H9 (cell line): ENCODE results near the gene MAPK8IP3. TPM values are rescaled to one million over a fixed set of nuclear protein-coding genes. Genes with fewer than 3 reads are reported as not detected.

Experiments
- DNase-seq: peaks from one replicate; pipeline ENCODE4 v3.0.0-alpha.2; 2017
- H2AFZ ChIP-seq: one replicate; pipeline ENCODE4 v1.6.1; 2013; ENCODE audit warnings: mild to moderate bottlenecking, low read length, control low read depth, moderate library complexity
- H2AK5ac ChIP-seq: 2 replicates; pipeline ENCODE4 v1.6.1; 2013; ENCODE audit warnings: low read length, control low read depth, mixed read lengths; ENCODE audit not compliant: insufficient read length
- H2BK120ac ChIP-seq: one replicate; pipeline ENCODE4 v1.6.1; 2013; ENCODE audit warnings: low read depth, mild to moderate bottlenecking, low read length, control low read depth, inconsistent platforms; ENCODE audit not compliant: poor library complexity, severe bottlenecking
- H2BK12ac ChIP-seq: 2 replicates; pipeline ENCODE4 v1.6.1; 2013; ENCODE audit warnings: low read length, control low read depth, mixed read lengths, low read depth; ENCODE audit not compliant: insufficient read length
- H2BK15ac ChIP-seq: 2 replicates; pipeline ENCODE4 v1.6.1; 2013; ENCODE audit warnings: low read depth, low read length, control low read depth
- H2BK20ac ChIP-seq: one replicate; pipeline ENCODE4 v1.6.1; 2013; ENCODE audit warnings: low read depth, mild to moderate bottlenecking, low read length, control low read depth, inconsistent platforms; ENCODE audit not compliant: poor library complexity, severe bottlenecking
- H2BK5ac ChIP-seq: 2 replicates; pipeline ENCODE4 v1.6.1; 2013; ENCODE audit warnings: low read length, control low read depth, mixed read lengths; ENCODE audit not compliant: insufficient read length
- H3K14ac ChIP-seq: 2 replicates; pipeline ENCODE4 v1.6.1; 2013; ENCODE audit warnings: low read length, control low read depth; ENCODE audit not compliant: insufficient read depth
- H3K18ac ChIP-seq: 2 replicates; pipeline ENCODE4 v1.6.1; 2013; ENCODE audit warnings: low read depth, mild to moderate bottlenecking, mixed read lengths, low read length, control low read depth; ENCODE audit not compliant: insufficient read length
- H3K23ac ChIP-seq: 2 replicates; pipeline ENCODE4 v1.6.1; 2013; ENCODE audit warnings: low read length, control low read depth, mixed read lengths, low read depth; ENCODE audit not compliant: insufficient read length
- H3K23me2 ChIP-seq: 2 replicates; pipeline ENCODE4 v1.6.1; 2013; ENCODE audit warnings: low read depth, mild to moderate bottlenecking, mixed read lengths, low read length, control low read depth; ENCODE audit not compliant: insufficient read length, poor library complexity, severe bottlenecking
- H3K27ac ChIP-seq: 2 replicates; pipeline ENCODE4 v1.5.1; 2013; ENCODE audit warnings: low read length, control low read depth, mixed read lengths, low read depth; ENCODE audit not compliant: insufficient read length
- H3K27me3 ChIP-seq: 2 replicates; pipeline ENCODE4 v1.6.1; 2013; ENCODE audit warnings: low read length, control low read depth, inconsistent platforms; ENCODE audit not compliant: insufficient read depth
- H3K4ac ChIP-seq: 2 replicates; pipeline ENCODE4 v1.6.1; 2013; ENCODE audit warnings: low read depth, mild to moderate bottlenecking, control low read depth, inconsistent platforms, low read length, moderate library complexity
- H3K4me1 ChIP-seq: 2 replicates; pipeline ENCODE4 v1.6.1; 2013; ENCODE audit warnings: low read length, control low read depth, inconsistent platforms; ENCODE audit not compliant: insufficient read depth
- H3K4me2 ChIP-seq: 2 replicates; pipeline ENCODE4 v1.6.1; 2013; ENCODE audit warnings: low read length, control low read depth, mixed read lengths; ENCODE audit not compliant: insufficient read length, insufficient read depth
- H3K56ac ChIP-seq: 2 replicates; pipeline ENCODE4 v1.6.1; 2013; ENCODE audit warnings: low read depth, mild to moderate bottlenecking, mixed read lengths, low read length, control low read depth; ENCODE audit not compliant: insufficient read length
- H3K79me1 ChIP-seq: 2 replicates; pipeline ENCODE4 v1.6.1; 2013; ENCODE audit warnings: low read depth, mild to moderate bottlenecking, moderate library complexity, low read length, control low read depth, inconsistent platforms; ENCODE audit not compliant: insufficient read depth, poor library complexity, severe bottlenecking
- H3K79me2 ChIP-seq: 2 replicates; pipeline ENCODE4 v1.6.1; 2013; ENCODE audit warnings: low read length, control low read depth, inconsistent platforms; ENCODE audit not compliant: insufficient read depth
- H3K9ac ChIP-seq: 2 replicates; pipeline ENCODE4 v1.6.1; 2013; ENCODE audit warnings: low read length, control low read depth, mixed read lengths; ENCODE audit not compliant: insufficient read length; ENCODE audit errors: extremely low read depth
- H3K9me3 ChIP-seq: one replicate; pipeline ENCODE4 v1.6.1; 2013; ENCODE audit warnings: low read depth, low read length, inconsistent platforms; ENCODE audit not compliant: control insufficient read depth
- H3T11ph ChIP-seq: one replicate; pipeline ENCODE4 v1.6.1; 2013; ENCODE audit warnings: mild to moderate bottlenecking, low read length, control low read depth, inconsistent platforms
- H4K20me1 ChIP-seq: one replicate; pipeline ENCODE4 v1.6.1; 2013; ENCODE audit not compliant: control insufficient read depth, insufficient read length, insufficient read depth
- H4K5ac ChIP-seq: 2 replicates; pipeline ENCODE4 v1.6.1; 2013; ENCODE audit warnings: low read depth, mild to moderate bottlenecking, mixed read lengths, low read length, control low read depth; ENCODE audit not compliant: insufficient read length
- H4K8ac ChIP-seq: replicated peaks from 2 replicates; pipeline ENCODE4 v1.6.1; 2013; ENCODE audit warnings: low read length, control low read depth, mixed read lengths, low read depth; ENCODE audit not compliant: insufficient read length
- H4K91ac ChIP-seq: 2 replicates; pipeline ENCODE4 v1.6.1; 2013; ENCODE audit warnings: low read depth, mild to moderate bottlenecking, moderate library complexity, mixed read lengths, low read length, control low read depth; ENCODE audit not compliant: insufficient read length
- H3K27ac Mint-ChIP-seq, 3 experiments: 2 replicates in 2 of 3; 3 replicates in 1 of 3; pipeline ENCODE4 v1.8.0; 2020 to 2021; ENCODE audit warnings: mixed read lengths in 3 of 3, mild to moderate bottlenecking in 1 of 3, moderate library complexity in 1 of 3
- H3K27me3 Mint-ChIP-seq: 2 replicates; pipeline ENCODE4 v1.8.0; 2021; ENCODE audit warnings: low read depth, mild to moderate bottlenecking, moderate library complexity, mixed read lengths
- H3K36me3 Mint-ChIP-seq, 3 experiments: 2 replicates in 2 of 3; 3 replicates in 1 of 3; pipeline ENCODE4 v1.8.0; 2020 to 2021; ENCODE audit warnings: low read depth in 3 of 3, mixed read lengths in 3 of 3; ENCODE audit not compliant: insufficient read depth in 1 of 3
- H3K4me1 Mint-ChIP-seq, 2 experiments: 2 replicates each; pipeline ENCODE4 v1.8.0; 2020; ENCODE audit warnings: mixed read lengths in 2 of 2
- H3K4me3 Mint-ChIP-seq, 2 experiments: 2 replicates in 1 of 2; 3 replicates in 1 of 2; pipeline ENCODE4 v1.8.0; 2020 to 2021; ENCODE audit warnings: mild to moderate bottlenecking in 2 of 2, mixed read lengths in 2 of 2, moderate library complexity in 1 of 2
- H3K9me3 Mint-ChIP-seq, 2 experiments: 2 replicates in 1 of 2; 3 replicates in 1 of 2; pipeline ENCODE4 v1.8.0; 2020; ENCODE audit warnings: mild to moderate bottlenecking in 2 of 2, mixed read lengths in 2 of 2, moderate library complexity in 1 of 2
- WGBS: extraction: QIAGEN DNeasy Blood & Tissue Kit; methylation state at CpG from one replicate; pipeline ENCODE4 v1.1.7; 2013; ENCODE audit warnings: missing lambda C conversion rate, low lambda C conversion rate, mixed read lengths; ENCODE audit not compliant: insufficient read length; ENCODE audit errors: extremely low coverage; 5-methylcytosine and 5-hydroxymethylcytosine counted together
- total RNA-seq: library from RNA; stranded (reverse); gene quantifications from 2 replicates; pipeline ENCODE4 v1.2.1, GENCODE V29; 2021
- TF ChIP-seq, protein P1 (sequence below): fragments of 200-600 bp; sonication (generic); conservative IDR thresholded peaks from 3 replicates; pipeline ENCODE4 v1.8.0; 2021; ENCODE audit warnings: antibody characterized with exemption, mild to moderate bottlenecking

The MAPK8IP3 gene
- total RNA-seq, 1 experiment from 2014 or later: 51.3 TPM

DNA sequence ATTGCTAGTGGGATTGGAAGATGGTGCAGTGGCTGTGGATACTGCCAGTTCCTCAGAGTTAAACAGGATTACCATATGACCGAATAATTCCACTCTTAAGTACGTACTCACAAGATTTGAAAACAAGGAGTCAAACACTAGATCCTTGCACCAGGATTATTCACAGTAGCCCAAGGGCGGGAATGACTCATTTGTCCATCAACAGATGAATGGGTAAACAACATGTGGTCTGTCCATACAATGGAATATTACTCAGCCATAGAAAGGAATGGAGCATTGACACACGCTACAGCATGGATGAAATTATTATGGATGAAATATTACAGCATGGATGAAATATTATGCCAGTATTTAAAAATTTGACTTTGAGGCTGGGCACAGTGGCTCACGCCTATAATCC lies 9.1 kb upstream of the MAPK8IP3 start:
- WGBS: no CpG with 5 or more reads among the region's 5 CpGs
- Histone ChIP-seq H3T11ph (no peak overlapping the region), H3K4me2 (no peak overlapping the region), H2BK120ac (no peak overlapping the region), H3K9ac (no peak overlapping the region), H2BK5ac (no peak overlapping the region), H3K23me2 (no peaks in the 10 kb centered on the region), H3K27me3 (no peaks in the 10 kb centered on the region; the same call in 1 of the 2 replicates), H3K14ac (no peak overlapping the region), H2AFZ (no peak overlapping the region), H3K79me2 (peaks cover 2% of the 10 kb centered on the region; the same call in 1 of the 2 replicates), H4K8ac (no peak overlapping the region), H3K79me1 (peaks cover 3% of the 10 kb centered on the region), H2BK12ac (no peak overlapping the region), H4K5ac (no peak overlapping the region), H3K27ac (no peak overlapping the region), H2BK20ac (no peak overlapping the region), H3K4ac (no peak overlapping the region), H4K20me1 (no peaks in the 10 kb centered on the region), H4K91ac (no peak overlapping the region), H2AK5ac (no peak overlapping the region), H2BK15ac (no peak overlapping the region), H3K18ac (no peak overlapping the region), H3K56ac (no peak overlapping the region), H3K4me1 (no peaks in the 10 kb centered on the region), H3K23ac (no peak overlapping the region), H3K9me3 (no peaks in the 10 kb centered on the region)
- no peaks in the 10 kb centered on the region for H3K9me3 Mint-ChIP-seq
- no peaks in the 10 kb centered on the region for H3K4me1 Mint-ChIP-seq
- H3K36me3 Mint-ChIP-seq: peaks cover 50 to 98% (median 92%) of the 10 kb centered on the region in 3 experiments
- no peak overlapping the region for H3K4me3 Mint-ChIP-seq
- DNase-seq: no peak
- no peaks in the 10 kb centered on the region for H3K27me3 Mint-ChIP-seq
- no peak overlapping the region for H3K27ac Mint-ChIP-seq
- TF ChIP-seq, protein P1, sequence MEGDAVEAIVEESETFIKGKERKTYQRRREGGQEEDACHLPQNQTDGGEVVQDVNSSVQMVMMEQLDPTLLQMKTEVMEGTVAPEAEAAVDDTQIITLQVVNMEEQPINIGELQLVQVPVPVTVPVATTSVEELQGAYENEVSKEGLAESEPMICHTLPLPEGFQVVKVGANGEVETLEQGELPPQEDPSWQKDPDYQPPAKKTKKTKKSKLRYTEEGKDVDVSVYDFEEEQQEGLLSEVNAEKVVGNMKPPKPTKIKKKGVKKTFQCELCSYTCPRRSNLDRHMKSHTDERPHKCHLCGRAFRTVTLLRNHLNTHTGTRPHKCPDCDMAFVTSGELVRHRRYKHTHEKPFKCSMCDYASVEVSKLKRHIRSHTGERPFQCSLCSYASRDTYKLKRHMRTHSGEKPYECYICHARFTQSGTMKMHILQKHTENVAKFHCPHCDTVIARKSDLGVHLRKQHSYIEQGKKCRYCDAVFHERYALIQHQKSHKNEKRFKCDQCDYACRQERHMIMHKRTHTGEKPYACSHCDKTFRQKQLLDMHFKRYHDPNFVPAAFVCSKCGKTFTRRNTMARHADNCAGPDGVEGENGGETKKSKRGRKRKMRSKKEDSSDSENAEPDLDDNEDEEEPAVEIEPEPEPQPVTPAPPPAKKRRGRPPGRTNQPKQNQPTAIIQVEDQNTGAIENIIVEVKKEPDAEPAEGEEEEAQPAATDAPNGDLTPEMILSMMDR: no peak
